Activated T-cell treated with anti-CD3 and anti-CD28 coated beads for 48 hours (primary cell): ENCODE results near the gene NRXN3.

Source experiments
- DNase-seq: peaks from one replicate; pipeline ENCODE4 v3.0.0-alpha.2; 2020; ENCODE audit warnings: low read depth

Gene NRXN3

DNA sequence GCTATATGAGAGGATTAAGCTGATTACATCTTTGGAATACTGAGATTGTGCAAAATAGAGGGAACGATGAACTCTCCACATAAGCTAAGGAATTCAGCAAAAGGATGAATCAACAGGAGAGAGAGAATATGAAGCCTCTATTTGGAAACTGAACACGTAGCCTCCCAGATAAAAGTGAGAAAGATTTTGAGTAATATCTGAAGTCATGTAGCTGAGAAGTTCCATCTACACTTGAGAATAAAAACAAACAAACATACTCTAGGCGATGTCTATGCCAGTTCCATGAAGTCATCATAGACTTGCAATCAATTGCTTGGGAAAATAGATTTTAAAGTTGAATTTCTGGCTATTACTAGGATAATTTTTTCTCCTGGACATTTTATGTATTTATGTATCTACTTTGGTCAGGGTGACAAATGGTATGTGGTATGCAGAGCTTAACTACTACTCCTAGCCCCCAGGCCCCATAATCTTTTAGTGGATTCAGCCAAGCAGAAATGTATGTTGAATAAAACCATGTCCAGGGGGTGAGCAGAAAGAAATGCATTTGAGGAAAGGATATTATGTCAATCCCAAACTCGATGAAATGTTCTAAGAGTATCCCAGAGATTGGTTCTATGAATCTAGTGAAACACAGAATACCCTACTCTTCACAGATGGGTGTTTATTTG lies 1413.7 kb downstream of the NRXN3 start:
- no peak for DNase-seq

- no peak for DNase-seq
Measured at GRCh38 chr14:79584679-79585078, 1414.5 kb downstream of the NRXN3 start.

GRCh38 chr14:79585845-79586244 lies 1415.7 kb downstream of the NRXN3 start:
- DNase-seq = no peak

GRCh38 chr14:79586416-79586815 lies 1416.2 kb downstream of the NRXN3 start:
- no peak for DNase-seq

GRCh38 chr14:79586989-79587598 lies 1416.9 kb downstream of the NRXN3 start:
- DNase-seq = no peak

GRCh38 chr14:79587875-79588274 lies 1417.7 kb downstream of the NRXN3 start:
- no peak for DNase-seq

- no peak for DNase-seq
Measured at GRCh38 chr14:79588398-79588797, 1418.2 kb downstream of the NRXN3 start.

DNA sequence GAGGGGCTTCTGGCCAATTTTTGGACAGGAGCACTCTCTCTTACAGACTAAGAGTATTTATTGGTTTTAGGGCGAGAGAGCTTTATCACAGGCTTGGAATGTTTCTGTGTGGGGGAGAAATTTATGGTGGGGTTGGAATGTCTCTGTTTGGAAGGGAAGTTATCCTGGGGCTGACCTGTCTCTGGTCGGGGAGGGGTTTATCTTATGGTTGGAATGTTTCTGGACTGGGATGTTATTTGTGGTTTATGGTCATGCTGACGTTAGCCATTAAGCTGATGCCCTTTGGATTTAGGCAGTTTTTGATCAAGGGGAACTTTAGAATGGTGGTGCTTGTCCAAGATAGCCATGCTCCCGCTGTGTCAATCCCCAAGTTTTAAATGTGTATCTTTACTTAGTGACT lies 1426.4 kb downstream of the NRXN3 start:
- DNase-seq = no peak

GRCh38 chr14:79597566-79597965 lies 1427.4 kb downstream of the NRXN3 start:
- DNase-seq = no peak

GRCh38 chr14:79598339-79598738 lies 1428.2 kb downstream of the NRXN3 start:
- DNase-seq = no peak

GRCh38 chr14:79599239-79599638 lies 1429.1 kb downstream of the NRXN3 start:
- no peak for DNase-seq

DNA sequence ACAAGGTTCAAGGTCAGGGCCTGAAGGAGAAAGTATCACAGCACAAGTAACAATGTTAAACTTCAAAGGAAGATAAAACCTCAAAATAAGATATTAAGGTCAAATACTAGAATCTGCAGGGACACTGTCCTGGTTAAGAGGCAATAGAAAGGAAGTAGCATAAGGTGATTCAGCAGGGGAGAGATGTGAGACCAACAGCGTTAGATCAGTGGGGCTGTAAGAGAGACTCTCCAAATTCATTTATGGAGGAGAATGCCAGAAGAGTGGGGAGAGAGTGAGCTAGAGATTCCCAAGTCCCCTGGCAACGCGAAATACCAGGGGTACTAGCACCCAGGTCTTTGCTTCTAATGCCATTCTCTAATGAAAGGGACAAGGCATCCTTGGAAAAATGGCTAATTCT lies 1430.2 kb downstream of the NRXN3 start:
- no peak for DNase-seq

- no peak for DNase-seq
Measured at GRCh38 chr14:79601579-79601978, 1431.4 kb downstream of the NRXN3 start.

GRCh38 chr14:79602045-79602444 lies 1431.9 kb downstream of the NRXN3 start:
- DNase-seq = no peak

DNA sequence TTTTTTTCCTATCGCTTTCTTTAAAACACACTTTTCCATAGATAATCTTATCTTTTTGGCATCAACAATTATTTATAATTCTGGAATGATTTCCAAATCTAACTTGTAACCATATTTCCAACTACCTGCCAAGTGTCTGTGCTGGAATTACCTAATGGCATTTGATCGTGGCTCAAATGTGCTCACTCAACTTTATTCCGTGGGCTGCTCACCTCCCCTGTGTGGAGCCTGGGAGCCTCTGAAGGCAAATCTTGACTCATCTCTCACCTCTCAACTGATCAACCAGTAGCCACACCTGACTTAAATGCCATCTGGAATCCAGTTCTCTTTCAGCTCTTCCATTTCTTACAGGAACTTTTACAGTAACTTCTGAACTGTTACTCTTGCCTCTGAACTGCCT lies 1432.6 kb downstream of the NRXN3 start:
- no peak for DNase-seq

DNA sequence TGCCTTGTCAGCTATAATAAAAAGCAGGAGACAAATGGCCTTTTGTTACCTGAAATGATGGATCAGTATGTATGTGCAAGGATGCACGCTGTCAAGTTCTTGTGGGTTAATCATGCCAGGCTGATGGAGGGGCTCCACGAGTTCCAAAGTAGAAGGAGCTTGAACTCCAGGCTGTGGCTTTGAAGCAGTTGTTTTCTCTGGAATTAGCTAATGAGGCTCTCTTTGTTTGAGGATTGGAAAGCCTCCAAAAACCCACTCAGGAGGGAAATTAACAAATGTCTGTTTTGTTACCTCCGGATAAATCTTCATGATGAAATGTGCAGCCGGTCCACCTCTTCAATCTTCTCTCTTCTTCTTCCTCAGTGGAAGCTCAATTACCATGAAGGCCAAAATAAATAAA lies 1435.7 kb downstream of the NRXN3 start:
- DNase-seq = no peak

- DNase-seq = no peak
Measured at GRCh38 chr14:79608446-79608845, 1438.3 kb downstream of the NRXN3 start.

GRCh38 chr14:79613625-79614024 lies 1443.5 kb downstream of the NRXN3 start:
- no peak for DNase-seq

DNA sequence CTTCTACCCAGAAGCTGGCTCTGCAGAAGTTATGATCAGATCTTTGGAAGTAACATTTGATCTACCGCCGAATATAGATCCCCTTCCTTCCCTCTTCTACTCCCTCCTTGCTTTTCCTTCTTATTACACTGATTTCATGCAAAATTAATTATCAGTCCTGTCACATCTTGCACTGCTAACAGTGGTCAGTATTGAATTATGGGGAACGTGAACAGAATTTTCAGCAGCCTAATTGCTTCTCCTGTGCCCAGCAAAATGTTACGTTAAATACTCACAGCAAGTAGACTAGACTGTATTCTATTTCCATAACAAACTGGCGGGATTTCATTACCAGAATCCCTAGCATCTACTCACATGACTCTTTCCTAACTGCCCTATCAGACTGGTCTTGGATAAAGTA lies 1444.3 kb downstream of the NRXN3 start:
- DNase-seq = no peak

DNA sequence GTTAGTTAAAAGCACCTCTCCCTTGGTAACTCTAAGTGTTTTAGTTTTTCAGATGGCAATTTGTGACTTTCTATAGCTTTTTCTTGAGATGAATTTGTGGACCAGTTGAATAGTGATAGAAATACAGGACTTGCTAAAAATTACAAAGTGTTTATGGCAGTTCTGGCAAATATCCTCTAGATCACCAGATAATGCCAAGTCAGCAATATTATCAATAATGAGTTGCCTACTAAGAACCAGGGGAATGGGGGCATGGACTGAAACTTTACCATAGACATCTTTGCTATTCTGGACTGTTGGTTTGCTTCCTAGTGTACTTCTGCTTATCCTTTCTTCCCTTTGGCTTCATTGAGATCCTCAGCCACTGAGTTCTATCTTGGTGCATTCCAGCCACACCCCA lies 1456.9 kb downstream of the NRXN3 start:
- no peak for DNase-seq

DNA sequence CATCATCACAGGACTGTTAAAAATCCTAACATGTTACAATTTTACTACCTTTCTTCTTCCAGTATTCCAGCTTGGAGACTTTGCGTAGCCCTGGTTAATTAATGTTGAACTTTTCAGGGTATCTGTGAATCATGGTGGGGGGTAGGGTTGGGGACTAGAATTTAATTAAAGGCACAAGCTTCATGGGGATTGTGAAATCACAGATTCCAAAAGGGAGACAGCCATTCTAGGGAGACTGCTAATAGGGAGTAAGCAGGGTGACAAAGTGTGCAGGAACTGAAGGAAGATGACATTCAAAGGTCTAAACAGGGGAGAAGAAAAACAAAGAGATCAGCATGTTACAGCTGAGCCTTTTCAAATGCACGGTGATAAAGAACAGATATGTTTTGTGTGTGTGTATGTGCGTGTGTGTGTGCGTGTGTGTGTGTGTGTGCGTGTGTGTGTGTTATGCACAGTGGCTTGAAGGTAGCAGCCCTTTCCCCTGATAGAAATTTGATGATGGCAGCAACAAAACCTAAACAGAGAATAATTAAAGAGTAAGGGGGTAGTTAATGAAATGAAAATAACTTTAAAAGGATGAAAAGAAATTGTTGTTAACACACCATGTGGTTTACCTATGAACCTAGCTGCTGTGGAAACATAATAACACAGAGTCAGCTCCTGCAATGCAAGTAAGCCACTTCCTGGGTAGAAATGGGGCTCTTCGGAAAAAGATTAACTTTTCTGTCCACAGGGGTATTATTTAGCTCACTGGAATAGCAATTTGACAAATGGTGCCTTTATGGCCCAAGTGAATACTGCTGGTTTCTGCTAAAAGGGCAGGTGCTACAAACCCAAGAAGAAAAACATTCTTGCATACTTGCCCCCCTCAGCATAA lies 1459.5 kb downstream of the NRXN3 start:
- DNase-seq = no peak

DNA sequence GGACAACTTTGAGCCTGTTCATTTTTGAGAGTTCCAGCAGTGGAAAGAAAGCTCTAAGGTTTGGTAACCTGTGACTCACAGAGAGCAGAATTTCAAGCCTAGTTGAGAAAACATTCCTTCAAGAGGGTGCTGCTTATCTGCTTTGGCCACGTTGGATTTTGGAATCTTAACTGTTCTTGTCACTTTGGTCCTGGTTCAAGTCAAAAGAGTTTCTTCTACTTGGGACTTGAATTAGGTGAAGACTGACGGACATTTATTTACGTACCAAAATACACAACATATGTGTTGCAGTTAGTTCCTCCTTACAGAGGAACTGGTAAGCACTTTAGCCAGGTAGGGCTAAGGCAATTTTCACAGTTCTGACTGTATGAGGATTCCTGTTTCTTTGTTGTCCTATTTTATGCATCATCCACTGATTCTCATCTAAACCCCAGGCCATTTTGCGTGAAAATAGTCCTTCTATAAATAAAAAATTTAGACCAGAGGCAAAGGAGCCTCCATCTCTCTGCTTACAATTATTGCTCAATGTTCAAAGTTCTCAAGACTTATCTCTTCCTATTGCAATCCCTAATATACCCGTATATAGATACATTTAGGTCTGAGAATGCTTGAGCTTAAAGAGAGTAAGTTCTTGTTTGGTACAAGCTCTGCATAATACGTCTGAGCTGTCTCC lies 1460.3 kb downstream of the NRXN3 start:
- DNase-seq = no peak

- DNase-seq = no peak
Measured at GRCh38 chr14:79631276-79631675, 1461.1 kb downstream of the NRXN3 start.
